PFSK-1 (cell line): Measurements from ENCODE around the gene PNPLA4.

Experiments used
- POLR2AphosphoS5 ChIP-seq: IDR thresholded peaks from 2 replicates; pipeline ENCODE4 v1.6.1; 2012; ENCODE audit warnings: low read depth, mild to moderate bottlenecking, control low read depth, low read length, moderate library complexity
- TAF1 ChIP-seq: IDR thresholded peaks from 2 replicates; pipeline ENCODE4 v1.6.1; 2012; ENCODE audit warnings: low read length, control low read depth, borderline replicate concordance; ENCODE audit not compliant: insufficient read depth
- TF ChIP-seq, protein P1 (sequence below), 2 experiments: IDR thresholded peaks; 2 replicates each; pipeline versions ENCODE4 v1.6.1 to v1.8.0; 2011 to 2012; ENCODE audit warnings: low read depth in 2 of 2, low read length in 2 of 2, control low read depth in 1 of 2, inconsistent platforms in 1 of 2, mild to moderate bottlenecking in 1 of 2, moderate library complexity in 1 of 2; ENCODE audit not compliant: insufficient read depth in 1 of 2

DNA sequence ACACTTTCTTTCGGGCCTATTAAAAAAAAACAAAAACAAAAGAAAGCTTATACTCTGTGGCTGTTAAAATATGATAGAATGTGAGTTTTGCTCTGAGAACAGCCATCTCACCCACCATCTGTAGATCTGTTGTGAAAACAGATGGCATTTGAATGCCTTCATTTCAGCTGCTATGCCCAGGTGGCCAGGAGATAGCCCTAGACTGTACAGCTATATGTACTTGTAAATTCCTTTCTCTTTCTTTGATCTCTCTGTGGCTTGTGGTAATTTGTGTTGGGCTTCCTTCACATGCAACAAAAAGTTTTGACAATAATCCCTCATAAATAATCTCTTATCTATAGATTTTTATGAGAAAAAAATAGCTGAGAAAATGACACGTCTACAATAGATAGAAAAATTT lies 38.1 kb downstream of the PNPLA4 start:
- TF ChIP-seq TAF1 = no peak
- TF ChIP-seq, protein P1, sequence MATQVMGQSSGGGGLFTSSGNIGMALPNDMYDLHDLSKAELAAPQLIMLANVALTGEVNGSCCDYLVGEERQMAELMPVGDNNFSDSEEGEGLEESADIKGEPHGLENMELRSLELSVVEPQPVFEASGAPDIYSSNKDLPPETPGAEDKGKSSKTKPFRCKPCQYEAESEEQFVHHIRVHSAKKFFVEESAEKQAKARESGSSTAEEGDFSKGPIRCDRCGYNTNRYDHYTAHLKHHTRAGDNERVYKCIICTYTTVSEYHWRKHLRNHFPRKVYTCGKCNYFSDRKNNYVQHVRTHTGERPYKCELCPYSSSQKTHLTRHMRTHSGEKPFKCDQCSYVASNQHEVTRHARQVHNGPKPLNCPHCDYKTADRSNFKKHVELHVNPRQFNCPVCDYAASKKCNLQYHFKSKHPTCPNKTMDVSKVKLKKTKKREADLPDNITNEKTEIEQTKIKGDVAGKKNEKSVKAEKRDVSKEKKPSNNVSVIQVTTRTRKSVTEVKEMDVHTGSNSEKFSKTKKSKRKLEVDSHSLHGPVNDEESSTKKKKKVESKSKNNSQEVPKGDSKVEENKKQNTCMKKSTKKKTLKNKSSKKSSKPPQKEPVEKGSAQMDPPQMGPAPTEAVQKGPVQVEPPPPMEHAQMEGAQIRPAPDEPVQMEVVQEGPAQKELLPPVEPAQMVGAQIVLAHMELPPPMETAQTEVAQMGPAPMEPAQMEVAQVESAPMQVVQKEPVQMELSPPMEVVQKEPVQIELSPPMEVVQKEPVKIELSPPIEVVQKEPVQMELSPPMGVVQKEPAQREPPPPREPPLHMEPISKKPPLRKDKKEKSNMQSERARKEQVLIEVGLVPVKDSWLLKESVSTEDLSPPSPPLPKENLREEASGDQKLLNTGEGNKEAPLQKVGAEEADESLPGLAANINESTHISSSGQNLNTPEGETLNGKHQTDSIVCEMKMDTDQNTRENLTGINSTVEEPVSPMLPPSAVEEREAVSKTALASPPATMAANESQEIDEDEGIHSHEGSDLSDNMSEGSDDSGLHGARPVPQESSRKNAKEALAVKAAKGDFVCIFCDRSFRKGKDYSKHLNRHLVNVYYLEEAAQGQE (IDR thresholded peaks at IDR 0.05; ENCODE audit: insufficient read depth in 1 of 2, low read depth in 2 of 2, low read length in 2 of 2) = no peak
- no peak for TF ChIP-seq POLR2AphosphoS5
